Breast epithelium (tissue), 4 donors: ENCODE measurements around the gene PARVA. TPM values are rescaled to one million over a fixed set of nuclear protein-coding genes. Genes with fewer than 3 reads are reported as not detected.

Experiments
- DNase-seq, 2 donors: peaks; one replicate each; pipeline ENCODE4 v3.0.0-alpha.2; 2019; ENCODE audit warnings: low spot score in 2 of 2
- H3K27ac ChIP-seq, 2 donors: fragments of 200-600 bp; sonication (generic) in 1 of 2; one replicate each; pipeline ENCODE4 v1.5.1; 2016 to 2019; ENCODE audit warnings: mild to moderate bottlenecking in 1 of 2
- H3K27me3 ChIP-seq, 2 donors: fragments of 200-600 bp; sonication (generic) in 1 of 2; one replicate each; pipeline versions ENCODE4 v1.5.1 to v1.6.0; 2017 to 2019; ENCODE audit warnings: control low read depth in 1 of 2, mild to moderate bottlenecking in 1 of 2
- H3K36me3 ChIP-seq: fragments of 200-600 bp; one replicate; pipeline ENCODE4 v1.5.1; 2019
- H3K4me1 ChIP-seq, 2 donors: fragments of 200-600 bp; sonication (generic); one replicate each; pipeline ENCODE4 v1.5.1; 2016 to 2019; ENCODE audit warnings: control low read depth in 1 of 2
- H3K4me3 ChIP-seq, 3 donors: fragments of 200-600 bp; sonication (generic); 1 replicate in 2 of 3; 2 replicates in 1 of 3; pipeline ENCODE4 v1.5.1; 2016 to 2019; ENCODE audit warnings: mild to moderate bottlenecking in 3 of 3, moderate library complexity in 2 of 3
- H3K9me3 ChIP-seq, 2 donors: fragments of 200-600 bp; sonication (generic) in 1 of 2; one replicate each; pipeline ENCODE4 v1.5.1; 2016 to 2019; ENCODE audit warnings: control low read depth in 1 of 2
- CTCF ChIP-seq, 3 donors: fragments of 450-650 bp; IDR thresholded peaks; one replicate each; pipeline ENCODE4 v1.5.1; 2016 to 2017; ENCODE audit warnings: antibody characterized with exemption in 3 of 3, mild to moderate bottlenecking in 3 of 3, moderate library complexity in 3 of 3
- POLR2A ChIP-seq: fragments of 450-650 bp; IDR thresholded peaks from one replicate; pipeline ENCODE4 v1.6.1; 2016; ENCODE audit warnings: antibody characterized with exemption, mild to moderate bottlenecking, moderate library complexity
- POLR2AphosphoS5 ChIP-seq, 3 donors: sonication (generic); formaldehyde crosslinking; IDR thresholded peaks; one replicate each; pipeline ENCODE4 v1.6.1; 2017; ENCODE audit warnings: antibody characterized with exemption in 3 of 3
- intact Hi-C: fragments of 100-400 bp; cut with DNase I; formaldehyde crosslinking; loops from one replicate; pipeline ENCODE4 v1.15.1; 2023; ENCODE audit warnings: low total_unique reads
- total RNA-seq, 3 donors: library from RNA; depleted of rRNA; stranded (reverse); fragments of >200 nt; gene quantifications; one replicate each; pipeline ENCODE4 v1.1.0, GENCODE V29; 2016

The PARVA gene
- 100 to 1,000 TPM in 1 of 3 donors, 10 to 100 TPM in 2; 50.5 to 109 (median 60.4) TPM for total RNA-seq

- H3K4me1 ChIP-seq = no peaks in the 10 kb centered on the region
- peak; percentile 64 to 77 for DNase-seq
- no peaks in the 10 kb centered on the region for H3K36me3 ChIP-seq
These were observed at the start of gene PARVA for GRCh38 chr11:12377106-12377823. Gene PARVA, plus strand, starts transcription at chr11:12377571. Its CDS starts 77 bp downstream, at chr11:12377648.

GRCh38 chr11:12329169-12329568 is 48.2 kb upstream of the PARVA start:
- intact Hi-C loops = loop anchor here (10.0 kb wide), 1 partner anchor 566 kb away; no protein-coding TSS in a partner anchor
- Histone ChIP-seq H3K36me3 (no peaks in the 10 kb centered on the region), H3K4me1 (no peaks in the 10 kb centered on the region), H3K9me3 (no peaks in the 10 kb centered on the region), H3K27ac (peak overlapping the region in 1 of 2 donors; percentile 35), H3K27me3 (no peaks in the 10 kb centered on the region), H3K4me3 (no peak overlapping the region)
- TF ChIP-seq CTCF (IDR thresholded peaks at IDR 0.05) = no peak
- no peak for TF ChIP-seq POLR2A
- TF ChIP-seq POLR2AphosphoS5 (IDR thresholded peaks at IDR 0.05) = no peak
- no peak for DNase-seq

More at GRCh38 chr11:12377106-12377823, at the start of gene PARVA:
- H3K4me3 ChIP-seq = peak within 1 kb of the TSS; percentile 64 to 92 (median 70)
- intact Hi-C loops = no loop called here
- H3K9me3 ChIP-seq = no peaks in the 10 kb centered on the region
- no peaks in the 10 kb centered on the region for H3K27me3 ChIP-seq
- peak in 1 of 3 donors; percentile 29 for TF ChIP-seq CTCF (IDR thresholded peaks at IDR 0.05)
- TF ChIP-seq POLR2AphosphoS5 (IDR thresholded peaks at IDR 0.05) = peak in 2 of 3 donors; percentile 49 to 60
- TF ChIP-seq POLR2A = no peak
- peak within 1 kb of the TSS; percentile 96 to 100 for H3K27ac ChIP-seq

- Histone ChIP-seq H3K4me3 (no peak overlapping the region), H3K4me1 (no peaks in the 10 kb centered on the region), H3K27me3 (no peaks in the 10 kb centered on the region), H3K36me3 (no peaks in the 10 kb centered on the region), H3K27ac (peak overlapping the region in 1 of 2 donors; percentile 42), H3K9me3 (no peaks in the 10 kb centered on the region)
- no peak for DNase-seq
- TF ChIP-seq CTCF (IDR thresholded peaks at IDR 0.05) (no peak), POLR2AphosphoS5 (IDR thresholded peaks at IDR 0.05) (no peak), POLR2A (no peak)
- intact Hi-C loops = loop anchor here (10.0 kb wide), 1 partner anchor 565 kb away; no protein-coding TSS in a partner anchor
These were observed 47.6 kb upstream of the PARVA start for GRCh38 chr11:12329797-12330196.

GRCh38 chr11:12330485-12331231 is 46.7 kb upstream of the PARVA start:
- intact Hi-C loops = no loop called here
- H3K36me3 ChIP-seq = no peaks in the 10 kb centered on the region
- no peaks in the 10 kb centered on the region for H3K27me3 ChIP-seq
- no peaks in the 10 kb centered on the region for H3K4me1 ChIP-seq
- TF ChIP-seq POLR2AphosphoS5 (IDR thresholded peaks at IDR 0.05) (no peak), CTCF (IDR thresholded peaks at IDR 0.05) (peak in 1 of 3 donors; percentile 9)
- H3K9me3 ChIP-seq = no peaks in the 10 kb centered on the region
- H3K27ac ChIP-seq = peak overlapping the region; percentile 42 to 46
- peak in 1 of 2 donors; percentile 40 for DNase-seq
- H3K4me3 ChIP-seq = peak overlapping the region in 1 of 3 donors; percentile 5
